ENCODE measurements around the gene SAMD3. TPM values are rescaled to one million over a fixed set of nuclear protein-coding genes. Genes with fewer than 3 reads are reported as not detected.

SAMD3 gene
- total and polyA plus RNA-seq, 2 experiments from 2014 or later, result 3.8 to 4.9 TPM

DNA sequence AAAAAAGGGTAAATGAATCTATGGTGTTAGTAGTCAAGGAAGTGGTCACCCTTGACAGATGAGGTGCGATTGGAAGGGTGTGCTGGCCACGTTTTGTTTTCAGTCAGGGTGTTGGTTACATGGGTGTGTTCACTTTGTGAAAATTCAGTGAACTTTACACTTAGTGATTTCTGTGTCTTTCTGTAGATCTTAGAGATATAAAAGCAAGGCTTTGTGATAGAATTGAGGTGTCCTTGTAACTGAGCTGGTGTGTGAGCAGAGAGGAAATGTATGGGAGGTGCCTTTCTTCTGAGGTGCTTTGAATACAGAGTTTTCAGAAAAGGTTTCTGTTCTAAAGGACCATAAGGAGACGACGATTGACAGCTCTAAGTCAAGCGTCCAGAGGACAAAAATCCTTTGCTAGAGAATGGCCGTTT is 90.5 kb downstream of the SAMD3 start (continued):
- TF ChIP-seq, protein P1, sequence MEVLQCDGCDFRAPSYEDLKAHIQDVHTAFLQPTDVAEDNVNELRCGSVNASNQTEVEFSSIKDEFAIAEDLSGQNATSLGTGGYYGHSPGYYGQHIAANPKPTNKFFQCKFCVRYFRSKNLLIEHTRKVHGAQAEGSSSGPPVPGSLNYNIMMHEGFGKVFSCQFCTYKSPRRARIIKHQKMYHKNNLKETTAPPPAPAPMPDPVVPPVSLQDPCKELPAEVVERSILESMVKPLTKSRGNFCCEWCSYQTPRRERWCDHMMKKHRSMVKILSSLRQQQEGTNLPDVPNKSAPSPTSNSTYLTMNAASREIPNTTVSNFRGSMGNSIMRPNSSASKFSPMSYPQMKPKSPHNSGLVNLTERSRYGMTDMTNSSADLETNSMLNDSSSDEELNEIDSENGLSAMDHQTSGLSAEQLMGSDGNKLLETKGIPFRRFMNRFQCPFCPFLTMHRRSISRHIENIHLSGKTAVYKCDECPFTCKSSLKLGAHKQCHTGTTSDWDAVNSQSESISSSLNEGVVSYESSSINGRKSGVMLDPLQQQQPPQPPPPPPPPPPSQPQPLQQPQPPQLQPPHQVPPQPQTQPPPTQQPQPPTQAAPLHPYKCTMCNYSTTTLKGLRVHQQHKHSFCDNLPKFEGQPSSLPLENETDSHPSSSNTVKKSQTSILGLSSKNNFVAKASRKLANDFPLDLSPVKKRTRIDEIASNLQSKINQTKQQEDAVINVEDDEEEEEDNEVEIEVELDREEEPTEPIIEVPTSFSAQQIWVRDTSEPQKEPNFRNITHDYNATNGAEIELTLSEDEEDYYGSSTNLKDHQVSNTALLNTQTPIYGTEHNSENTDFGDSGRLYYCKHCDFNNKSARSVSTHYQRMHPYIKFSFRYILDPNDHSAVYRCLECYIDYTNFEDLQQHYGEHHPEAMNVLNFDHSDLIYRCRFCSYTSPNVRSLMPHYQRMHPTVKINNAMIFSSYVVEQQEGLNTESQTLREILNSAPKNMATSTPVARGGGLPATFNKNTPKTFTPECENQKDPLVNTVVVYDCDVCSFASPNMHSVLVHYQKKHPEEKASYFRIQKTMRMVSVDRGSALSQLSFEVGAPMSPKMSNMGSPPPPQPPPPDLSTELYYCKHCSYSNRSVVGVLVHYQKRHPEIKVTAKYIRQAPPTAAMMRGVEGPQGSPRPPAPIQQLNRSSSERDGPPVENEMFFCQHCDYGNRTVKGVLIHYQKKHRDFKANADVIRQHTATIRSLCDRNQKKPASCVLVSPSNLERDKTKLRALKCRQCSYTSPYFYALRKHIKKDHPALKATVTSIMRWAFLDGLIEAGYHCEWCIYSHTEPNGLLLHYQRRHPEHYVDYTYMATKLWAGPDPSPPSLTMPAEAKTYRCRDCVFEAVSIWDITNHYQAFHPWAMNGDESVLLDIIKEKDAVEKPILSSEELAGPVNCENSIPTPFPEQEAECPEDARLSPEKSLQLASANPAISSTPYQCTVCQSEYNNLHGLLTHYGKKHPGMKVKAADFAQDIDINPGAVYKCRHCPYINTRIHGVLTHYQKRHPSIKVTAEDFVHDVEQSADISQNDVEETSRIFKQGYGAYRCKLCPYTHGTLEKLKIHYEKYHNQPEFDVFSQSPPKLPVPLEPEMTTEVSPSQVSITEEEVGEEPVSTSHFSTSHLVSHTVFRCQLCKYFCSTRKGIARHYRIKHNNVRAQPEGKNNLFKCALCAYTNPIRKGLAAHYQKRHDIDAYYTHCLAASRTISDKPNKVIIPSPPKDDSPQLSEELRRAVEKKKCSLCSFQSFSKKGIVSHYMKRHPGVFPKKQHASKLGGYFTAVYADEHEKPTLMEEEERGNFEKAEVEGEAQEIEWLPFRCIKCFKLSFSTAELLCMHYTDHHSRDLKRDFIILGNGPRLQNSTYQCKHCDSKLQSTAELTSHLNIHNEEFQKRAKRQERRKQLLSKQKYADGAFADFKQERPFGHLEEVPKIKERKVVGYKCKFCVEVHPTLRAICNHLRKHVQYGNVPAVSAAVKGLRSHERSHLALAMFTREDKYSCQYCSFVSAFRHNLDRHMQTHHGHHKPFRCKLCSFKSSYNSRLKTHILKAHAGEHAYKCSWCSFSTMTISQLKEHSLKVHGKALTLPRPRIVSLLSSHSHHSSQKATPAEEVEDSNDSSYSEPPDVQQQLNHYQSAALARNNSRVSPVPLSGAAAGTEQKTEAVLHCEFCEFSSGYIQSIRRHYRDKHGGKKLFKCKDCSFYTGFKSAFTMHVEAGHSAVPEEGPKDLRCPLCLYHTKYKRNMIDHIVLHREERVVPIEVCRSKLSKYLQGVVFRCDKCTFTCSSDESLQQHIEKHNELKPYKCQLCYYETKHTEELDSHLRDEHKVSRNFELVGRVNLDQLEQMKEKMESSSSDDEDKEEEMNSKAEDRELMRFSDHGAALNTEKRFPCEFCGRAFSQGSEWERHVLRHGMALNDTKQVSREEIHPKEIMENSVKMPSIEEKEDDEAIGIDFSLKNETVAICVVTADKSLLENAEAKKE (CRISPR knock-in tag; IDR thresholded peaks at IDR 0.05), result no peak
- TF ChIP-seq CREB1 (CRISPR knock-in tag; IDR thresholded peaks at IDR 0.05; ENCODE audit: low read depth), result no peak

DNA sequence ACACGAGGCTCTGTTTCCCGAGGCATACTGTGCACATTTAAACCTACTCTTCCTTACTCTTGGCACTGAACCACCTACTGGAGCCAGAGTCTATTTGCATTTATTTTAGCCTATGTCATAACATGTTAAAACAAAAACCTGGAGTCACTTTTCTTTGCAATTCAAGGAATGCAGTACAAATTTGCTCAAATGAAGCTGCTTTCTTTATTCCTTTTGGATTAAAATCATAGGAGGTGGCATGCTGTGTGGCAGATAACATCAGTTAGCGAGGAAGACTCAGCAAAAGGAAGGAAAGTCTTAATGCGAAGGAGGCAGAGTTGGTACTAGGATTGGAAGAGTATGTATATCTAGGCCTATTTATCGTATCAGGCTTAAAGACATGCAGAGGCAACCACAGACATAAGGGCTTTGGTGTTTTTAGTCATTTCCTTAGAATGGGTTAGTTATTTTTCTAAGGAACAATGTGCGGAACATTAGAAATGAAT is 92.9 kb downstream of the SAMD3 start:
- no peaks in the 10 kb centered on the region for H3K27me3 ChIP-seq (ENCODE audit: insufficient read depth)
- no peak overlapping the region for H2AFZ ChIP-seq
- no peak for DNase-seq (ENCODE audit: low spot score)
- Mint-ChIP-seq H3K9me3 (no peaks in the 10 kb centered on the region), H3K27ac (no peak overlapping the region), H3K27me3 (ENCODE audit: insufficient read depth, low read depth, poor library complexity) (no peaks in the 10 kb centered on the region), H3K4me3 (no peak overlapping the region), H3K36me3 (ENCODE audit: low read depth) (no peaks in the 10 kb centered on the region), H3K4me1 (peaks cover 9% of the 10 kb centered on the region; the same call in 2 of the 3 replicates)
- ATAC-seq, result no peak
- H3F3A ChIP-seq (replicated peaks; ENCODE audit: low read depth), result no peaks in the 10 kb centered on the region
- no peak overlapping the region for H3K4me2 ChIP-seq
- no peaks in the 10 kb centered on the region for H3K79me2 ChIP-seq (replicated peaks; ENCODE audit: insufficient read depth)
- no peaks in the 10 kb centered on the region for H4K20me1 ChIP-seq (replicated peaks; ENCODE audit: insufficient read depth)
- H3K4me3 ChIP-seq, result no peak overlapping the region
- H3K27ac ChIP-seq (ENCODE audit: low read depth), result no peak overlapping the region
- peaks cover 4% of the 10 kb centered on the region; the same call in 1 of the 2 replicates for H3K4me1 ChIP-seq (ENCODE audit: insufficient read depth)
- TF ChIP-seq, protein P2, sequence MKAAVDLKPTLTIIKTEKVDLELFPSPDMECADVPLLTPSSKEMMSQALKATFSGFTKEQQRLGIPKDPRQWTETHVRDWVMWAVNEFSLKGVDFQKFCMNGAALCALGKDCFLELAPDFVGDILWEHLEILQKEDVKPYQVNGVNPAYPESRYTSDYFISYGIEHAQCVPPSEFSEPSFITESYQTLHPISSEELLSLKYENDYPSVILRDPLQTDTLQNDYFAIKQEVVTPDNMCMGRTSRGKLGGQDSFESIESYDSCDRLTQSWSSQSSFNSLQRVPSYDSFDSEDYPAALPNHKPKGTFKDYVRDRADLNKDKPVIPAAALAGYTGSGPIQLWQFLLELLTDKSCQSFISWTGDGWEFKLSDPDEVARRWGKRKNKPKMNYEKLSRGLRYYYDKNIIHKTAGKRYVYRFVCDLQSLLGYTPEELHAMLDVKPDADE (IDR thresholded peaks at IDR 0.05), result no peak
- no peaks in the 10 kb centered on the region for H3K36me3 ChIP-seq (ENCODE audit: insufficient read depth)
- H3K9me2 ChIP-seq (ENCODE audit: insufficient read depth), result peaks cover 3% of the 10 kb centered on the region
